IPS-11a (cell line): ENCODE measurements around the gene EIF5AL1.
"Not testable (repeated sequence)": the region's sequence is repeated elsewhere in the genome, so short reads cannot be mapped to it uniquely, and the experiment has no call there.

Experiments used
- H3K4me3 ChIP-seq: one replicate; pipeline ENCODE4 v1.5.1; 2013; ENCODE audit warnings: low read depth, low read length, control low read depth

EIF5AL1 gene

GRCh38 chr10:79509306-79509933 is 2.9 kb upstream of the EIF5AL1 start:
- H3K4me3 ChIP-seq, result not testable (repeated sequence)

GRCh38 chr10:79509934-79510508 is 2.3 kb upstream of the EIF5AL1 start:
- H3K4me3 ChIP-seq, result not testable (repeated sequence)

GRCh38 chr10:79516532-79517205 is 4.3 kb downstream of the EIF5AL1 start:
- not testable (repeated sequence) for H3K4me3 ChIP-seq

- not testable (repeated sequence) for H3K4me3 ChIP-seq
These were observed 5.2 kb downstream of the EIF5AL1 start for GRCh38 chr10:79517567-79517966.

GRCh38 chr10:79521751-79522150 is 9.4 kb downstream of the EIF5AL1 start:
- H3K4me3 ChIP-seq, result not testable (repeated sequence)

- H3K4me3 ChIP-seq, result not testable (repeated sequence)
These were observed 10.1 kb downstream of the EIF5AL1 start for GRCh38 chr10:79522464-79522863.

- H3K4me3 ChIP-seq, result not testable (repeated sequence)
These were observed 11.0 kb downstream of the EIF5AL1 start for GRCh38 chr10:79523157-79523853.

GRCh38 chr10:79525049-79525710 is 12.8 kb downstream of the EIF5AL1 start:
- H3K4me3 ChIP-seq, result not testable (repeated sequence)

- not testable (repeated sequence) for H3K4me3 ChIP-seq
These were observed 15.9 kb downstream of the EIF5AL1 start for GRCh38 chr10:79528261-79528660.

- H3K4me3 ChIP-seq, result not testable (repeated sequence)
These were observed 21.0 kb downstream of the EIF5AL1 start for GRCh38 chr10:79533142-79533902.

GRCh38 chr10:79533903-79534175 is 21.5 kb downstream of the EIF5AL1 start:
- H3K4me3 ChIP-seq, result not testable (repeated sequence)

GRCh38 chr10:79538311-79538710 is 26.0 kb downstream of the EIF5AL1 start:
- H3K4me3 ChIP-seq, result not testable (repeated sequence)

GRCh38 chr10:79540930-79541329 is 28.6 kb downstream of the EIF5AL1 start:
- not testable (repeated sequence) for H3K4me3 ChIP-seq

- no peak overlapping the region for H3K4me3 ChIP-seq
These were observed 30.3 kb downstream of the EIF5AL1 start for GRCh38 chr10:79542626-79543025.

GRCh38 chr10:79544408-79544807 is 32.1 kb downstream of the EIF5AL1 start:
- not testable (repeated sequence) for H3K4me3 ChIP-seq

GRCh38 chr10:79544926-79545659 is 32.8 kb downstream of the EIF5AL1 start:
- H3K4me3 ChIP-seq, result not testable (repeated sequence)

- not testable (repeated sequence) for H3K4me3 ChIP-seq
These were observed 34.8 kb downstream of the EIF5AL1 start for GRCh38 chr10:79547128-79547527.

- no peak overlapping the region for H3K4me3 ChIP-seq
These were observed 35.6 kb downstream of the EIF5AL1 start for GRCh38 chr10:79547973-79548372.

- no peak overlapping the region for H3K4me3 ChIP-seq
These were observed 39.8 kb downstream of the EIF5AL1 start for GRCh38 chr10:79552143-79552542.
